HG03521 (cell line): ENCODE measurements around the gene DSC1.

Experiments
- ATAC-seq: cut with Tn5 transposase; IDR thresholded peaks from one replicate; pipeline ENCODE4 v1.9.1; 2021; ENCODE audit warnings: mild to moderate bottlenecking, moderate library complexity; ENCODE audit not compliant: unreplicated experiment

Gene DSC1

DNA sequence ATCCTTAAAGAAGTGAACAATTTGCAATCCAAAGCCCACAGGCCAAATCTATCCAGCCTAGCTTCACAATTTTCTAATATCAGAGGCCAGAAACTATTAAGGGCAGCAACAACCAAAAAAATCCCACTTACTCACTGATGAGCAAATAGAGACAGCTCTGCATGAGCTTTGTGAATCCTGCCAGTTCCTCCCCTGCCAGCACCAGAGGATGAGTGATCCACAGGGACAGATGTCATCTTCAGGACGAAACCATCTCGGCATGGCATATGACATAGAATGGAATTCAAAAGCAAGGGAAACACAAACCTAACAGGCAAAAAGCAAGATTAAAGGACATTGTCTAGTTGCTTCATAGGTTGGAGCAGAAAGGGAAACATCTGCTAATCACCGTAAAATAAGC lies 58.2 kb downstream of the DSC1 start:
- ATAC-seq: no peak

DNA sequence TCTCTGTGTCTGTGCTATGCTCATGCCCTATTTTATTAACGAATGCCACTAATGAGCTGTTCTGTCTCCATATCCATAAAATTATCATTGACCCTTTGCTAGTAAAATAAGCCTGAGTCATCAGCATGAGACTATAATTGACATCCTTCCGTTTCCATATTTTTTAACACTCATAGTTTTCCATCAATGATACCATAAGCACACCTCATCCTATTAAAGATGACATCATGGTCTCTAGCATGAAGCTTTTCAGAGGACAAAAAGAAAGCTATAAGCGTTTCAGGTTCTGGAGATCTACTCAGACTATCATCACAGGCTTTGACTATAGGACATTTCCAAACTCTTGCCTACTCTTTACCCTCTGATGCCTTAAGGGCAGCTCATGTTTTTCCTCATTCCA lies 59.2 kb downstream of the DSC1 start:
- no peak for ATAC-seq

DNA sequence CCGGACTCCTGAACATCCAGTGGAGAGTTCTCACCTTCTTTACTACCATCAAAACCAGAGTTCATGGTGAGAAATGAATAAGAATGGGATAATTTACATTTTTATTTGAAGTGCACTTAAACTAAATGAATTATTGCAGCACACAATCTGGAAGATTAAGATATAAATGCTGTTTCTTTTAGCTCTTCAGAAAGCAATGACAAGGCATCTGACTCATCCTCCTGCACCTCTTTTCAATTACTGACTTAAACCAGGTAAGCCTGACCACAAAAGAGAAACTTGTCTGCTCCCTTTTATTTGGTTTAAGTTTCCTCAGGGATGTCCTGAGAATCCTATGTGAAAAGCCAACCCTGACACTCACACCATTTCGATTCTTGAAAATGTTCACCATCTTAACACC lies 59.7 kb downstream of the DSC1 start:
- no peak for ATAC-seq

DNA sequence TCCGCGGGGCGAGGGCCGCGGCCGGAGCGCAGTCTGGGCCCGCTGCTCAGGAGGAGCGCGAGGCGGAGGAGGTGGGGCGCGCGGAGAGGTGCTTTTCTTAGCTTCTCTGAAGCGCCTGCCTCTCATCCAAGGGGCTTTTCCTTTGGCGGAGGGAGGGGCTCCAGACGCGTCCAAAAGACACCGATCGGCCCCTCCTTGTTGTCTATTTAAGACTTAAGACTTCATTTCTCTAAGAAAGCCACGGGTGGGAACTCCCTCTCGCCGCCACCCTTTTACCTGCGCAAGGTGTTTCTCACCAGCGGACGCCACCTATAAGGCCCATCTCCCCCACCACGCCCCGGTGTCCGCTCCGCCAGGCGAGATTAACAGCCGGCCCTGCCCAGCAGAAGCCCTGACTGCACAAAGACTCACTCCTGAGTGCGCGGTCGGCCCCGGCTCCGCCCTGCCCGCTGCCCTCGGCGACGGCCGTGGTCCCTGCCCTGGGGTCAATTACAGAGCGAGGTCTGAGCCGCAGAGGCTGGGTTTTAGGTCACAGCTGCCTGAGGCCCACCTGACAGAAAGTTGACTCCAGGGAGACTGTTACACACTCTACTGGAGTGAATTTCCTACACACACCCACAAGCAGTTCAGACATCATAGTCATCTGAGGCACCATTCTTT lies 60.5 kb downstream of the DSC1 start, which contains the start of gene DSC2:
Gene DSC2 (minus strand): TSS at position 397 of the 660 bp plus-strand sequence. CDS start 450 bp downstream, outside the sequence.
- ATAC-seq: no peak

DNA sequence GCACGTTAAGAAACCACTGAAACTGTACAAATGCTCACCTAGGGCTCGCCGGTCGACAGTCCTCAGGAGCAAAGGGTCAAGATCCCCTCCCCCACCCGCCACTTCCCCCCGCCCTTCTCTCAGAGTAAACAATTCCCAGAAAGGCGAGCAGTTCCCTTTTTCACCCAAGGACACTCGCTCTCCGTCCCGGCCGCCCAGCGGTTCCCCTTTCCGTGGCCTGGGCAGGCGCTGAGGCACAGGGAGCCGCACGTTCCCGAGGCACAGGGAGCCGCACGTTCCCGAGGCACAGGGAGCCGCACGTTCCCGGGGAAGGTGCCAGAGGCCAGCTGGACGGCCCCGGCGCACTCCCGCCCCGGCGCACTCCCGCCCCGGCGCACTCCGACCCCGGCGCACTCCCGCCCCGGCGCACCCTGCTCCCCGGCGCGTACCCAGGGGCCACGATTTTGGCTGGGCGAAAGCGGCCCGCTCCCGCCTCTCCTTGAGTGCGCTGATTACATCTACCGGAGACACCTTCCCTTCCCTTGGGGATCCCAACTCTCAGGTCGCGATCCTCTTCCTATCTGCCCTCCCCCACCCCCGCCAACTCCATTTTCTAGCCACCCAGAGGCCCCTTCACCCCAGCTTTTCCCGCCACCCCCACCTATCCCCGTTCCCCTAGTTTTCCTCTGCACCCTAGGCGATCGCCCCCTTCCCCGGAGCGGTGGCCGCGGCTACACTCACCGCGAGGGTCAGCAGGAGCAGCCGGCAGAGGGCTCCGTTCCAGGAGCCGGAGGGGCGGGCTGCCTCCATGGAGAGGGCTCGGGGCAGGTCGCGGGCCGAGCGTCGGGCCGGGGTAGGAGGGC lies 61.3 kb downstream of the DSC1 start:
- no peak for ATAC-seq

DNA sequence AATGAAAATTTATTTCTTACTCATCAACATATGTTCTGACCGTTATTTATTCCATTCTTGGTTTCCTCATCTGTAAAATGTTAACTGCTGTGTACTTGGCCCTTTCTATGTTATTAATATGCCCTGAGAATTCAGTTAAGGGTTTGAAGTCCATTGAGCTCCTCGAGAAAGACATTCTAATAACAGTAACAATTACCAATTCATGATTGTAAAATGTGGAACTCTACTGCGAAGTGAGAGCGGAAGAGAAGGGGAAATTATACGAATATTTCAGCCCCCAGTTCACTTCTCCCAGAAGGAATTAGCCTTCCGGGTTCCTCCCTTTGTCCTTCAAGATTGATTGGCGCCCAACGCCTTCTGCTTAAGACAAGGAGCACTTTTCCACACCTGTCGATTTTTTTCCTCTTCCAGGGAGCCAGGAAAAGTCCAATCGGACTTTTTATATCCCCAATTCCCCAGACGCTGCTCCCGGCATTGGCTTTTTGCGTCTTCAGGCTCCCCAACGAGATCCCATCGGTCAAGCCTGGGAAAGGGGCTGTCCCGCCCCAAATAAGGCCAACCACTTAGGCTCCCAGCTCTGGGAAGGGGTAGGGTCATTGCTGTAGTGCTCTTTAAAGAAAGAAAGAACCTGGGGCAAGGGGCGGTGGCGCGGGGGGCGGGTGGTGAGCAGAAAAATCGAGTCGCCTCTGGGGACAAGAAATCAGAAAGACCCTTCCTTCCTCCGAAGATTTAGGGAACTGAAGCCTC lies 62.0 kb downstream of the DSC1 start:
- no peak for ATAC-seq

DNA sequence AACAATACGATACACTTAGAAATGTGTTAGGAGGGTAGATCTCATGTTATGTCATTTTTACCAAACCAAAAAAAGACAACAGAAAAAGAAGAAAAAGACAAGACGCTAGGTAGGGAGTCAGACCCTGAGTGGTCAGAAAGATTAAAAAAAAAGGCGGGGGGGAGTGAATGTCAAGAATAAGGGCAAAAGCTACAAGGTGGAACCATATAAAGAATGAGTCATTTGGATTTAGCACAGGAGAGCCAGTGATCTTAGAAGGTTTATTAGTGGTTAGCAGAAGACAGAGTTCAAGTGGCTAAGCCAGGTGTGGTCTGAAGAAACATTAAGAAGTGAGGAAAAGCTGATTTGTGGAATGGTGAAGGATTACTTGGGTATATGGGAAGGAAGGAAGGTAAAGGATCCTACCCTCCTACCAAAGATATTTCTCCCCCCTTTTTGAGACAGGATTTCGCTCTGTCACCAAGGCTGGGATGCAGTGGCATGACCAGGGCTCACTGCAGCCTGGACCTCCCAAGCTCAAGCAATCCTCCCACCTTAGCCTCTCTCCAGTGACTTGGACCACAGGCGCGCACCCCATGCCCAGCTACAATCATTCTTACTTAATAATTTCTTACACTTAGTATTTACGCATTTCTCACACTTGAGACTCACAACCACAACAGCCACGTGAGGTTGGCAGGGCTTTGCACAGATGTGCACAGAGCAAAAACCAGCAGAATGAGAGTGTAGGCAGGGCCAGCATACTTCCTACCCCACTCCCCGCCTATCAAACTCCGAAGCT lies 63.0 kb downstream of the DSC1 start:
- no peak for ATAC-seq

DNA sequence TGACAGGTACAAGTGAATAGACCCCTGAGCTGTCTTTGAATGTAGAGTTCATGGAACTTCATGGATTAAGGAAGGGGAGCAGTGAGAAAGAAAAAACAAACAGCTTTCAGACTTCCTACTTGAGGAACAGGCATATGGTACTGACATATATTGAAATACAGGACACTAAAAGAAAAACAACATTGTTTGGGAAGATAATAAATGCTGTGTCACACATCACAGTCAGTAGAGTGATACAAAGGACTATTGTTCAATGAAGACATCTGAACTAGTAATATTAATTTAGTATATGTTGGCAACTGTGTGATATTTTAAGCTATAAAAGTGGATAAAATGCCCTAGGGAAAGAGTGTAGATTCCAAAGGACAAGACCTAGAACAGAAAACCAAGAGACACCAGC lies 63.8 kb downstream of the DSC1 start:
- no peak for ATAC-seq

DNA sequence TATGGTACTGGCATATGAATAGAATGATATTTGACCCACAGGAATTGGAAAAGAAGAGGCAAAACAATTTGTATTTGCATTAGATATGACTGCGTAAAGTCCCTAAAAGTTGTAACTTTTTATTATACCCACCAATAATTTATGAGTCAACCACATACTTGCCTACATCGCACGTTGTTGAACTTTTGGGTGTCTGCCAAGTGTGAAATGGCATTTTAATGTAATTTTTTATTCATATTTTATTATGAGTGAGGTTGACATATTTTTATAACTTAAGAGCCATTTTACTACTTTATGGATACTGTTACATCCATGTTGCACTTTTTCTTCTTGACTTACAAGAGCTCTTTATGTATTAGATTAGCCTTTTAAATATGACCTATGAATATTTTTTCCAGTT lies 65.0 kb downstream of the DSC1 start:
- no peak for ATAC-seq

DNA sequence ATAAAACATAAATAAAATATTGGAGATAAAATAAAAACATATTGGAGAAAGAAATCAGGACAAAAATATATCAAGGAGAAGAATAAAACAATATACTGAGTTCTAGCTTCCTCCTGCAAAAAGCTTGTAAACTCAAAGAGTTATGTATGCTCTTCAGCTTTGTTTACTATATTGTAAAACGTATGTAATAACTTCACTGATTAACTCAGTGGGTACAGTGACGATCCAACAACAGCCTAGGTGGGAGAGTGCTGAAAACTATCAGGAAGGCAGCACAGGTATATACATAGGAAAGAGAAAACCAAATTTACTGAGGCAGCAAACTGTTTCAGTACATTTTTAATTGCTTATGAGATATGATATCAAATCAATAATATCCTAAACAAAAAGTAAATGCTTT lies 68.8 kb downstream of the DSC1 start:
- no peak for ATAC-seq

DNA sequence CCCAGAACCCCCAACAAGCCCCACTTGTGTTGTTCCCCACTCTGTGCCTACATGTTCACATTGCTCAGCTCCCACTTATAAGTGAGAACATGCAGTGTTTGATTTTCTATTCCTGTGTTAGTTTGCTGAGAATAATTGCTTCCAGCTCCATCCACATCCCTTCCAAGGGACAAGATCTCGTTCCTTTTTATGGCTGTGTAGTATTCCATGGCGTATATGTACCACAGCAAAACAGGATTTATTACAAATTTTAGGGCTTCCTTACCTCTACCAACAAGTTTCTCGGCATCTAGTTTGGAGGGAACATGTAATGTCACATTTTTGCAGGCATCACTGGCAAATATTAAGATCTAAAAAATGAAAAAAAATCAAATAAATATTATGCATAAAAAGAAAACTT lies 69.4 kb downstream of the DSC1 start:
- no peak for ATAC-seq

DNA sequence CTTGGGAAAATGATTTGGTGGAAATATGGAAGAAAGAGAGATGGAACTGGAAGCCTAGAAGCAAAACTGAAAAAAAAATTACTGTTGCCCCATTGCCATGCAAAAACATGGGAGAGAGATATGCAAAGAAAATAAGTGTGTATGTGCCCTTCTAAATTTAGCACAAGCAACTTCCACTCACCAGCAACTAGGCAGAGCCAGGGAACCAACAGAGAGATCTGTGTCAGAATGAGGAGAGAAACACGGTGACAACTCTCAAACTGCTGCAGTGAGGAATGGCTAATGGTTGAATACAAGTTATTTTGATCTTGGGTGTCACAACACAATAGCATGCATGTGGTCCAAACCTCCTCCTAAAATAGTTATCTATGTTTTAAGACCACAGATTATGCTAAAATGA lies 71.3 kb downstream of the DSC1 start:
- no peak for ATAC-seq

DNA sequence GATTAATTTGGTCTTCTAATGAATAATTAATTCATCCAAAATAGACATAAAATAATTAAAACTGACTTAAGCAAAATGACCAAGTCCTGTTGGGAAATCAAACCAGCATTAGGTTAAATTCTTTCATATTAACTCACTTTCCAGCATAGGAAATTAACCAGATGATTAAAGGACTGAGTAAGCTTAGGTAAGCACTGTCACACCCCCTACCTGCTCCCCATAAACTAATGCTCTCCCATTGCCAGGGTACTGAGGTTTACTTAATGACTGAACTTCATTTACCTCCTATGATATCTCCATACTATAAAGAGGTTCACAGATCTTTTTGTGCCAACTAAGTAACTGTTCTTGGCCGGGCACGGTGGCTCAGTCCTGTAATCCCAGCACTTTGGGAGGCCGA lies 74.1 kb downstream of the DSC1 start:
- no peak for ATAC-seq

DNA sequence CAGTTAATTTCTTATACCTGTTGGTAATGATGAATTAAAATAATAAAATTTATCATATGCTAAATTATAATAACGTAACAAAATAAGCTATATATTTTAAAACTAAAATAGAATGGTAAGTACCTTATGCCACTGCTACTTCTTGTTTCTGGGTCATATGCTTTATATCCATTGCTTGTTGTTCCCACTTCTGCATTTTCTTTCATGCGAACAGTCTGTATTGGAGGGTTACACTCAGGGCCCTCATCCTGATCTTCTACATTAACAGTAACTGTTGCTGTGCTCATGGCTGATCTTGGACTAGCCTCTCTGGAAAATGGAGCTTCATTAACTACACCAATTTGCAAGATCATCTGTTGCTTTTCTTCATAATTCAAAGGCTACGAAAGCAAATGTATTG lies 82.7 kb downstream of the DSC1 start:
- no peak for ATAC-seq
